Fibroblast of villous mesenchyme (primary cell): ENCODE data around the gene COL4A6. TPM values are rescaled to one million over a fixed set of nuclear protein-coding genes. Genes with fewer than 3 reads are reported as not detected.
A peak's percentile ranks its signal among the peaks of the same experiment; 100 is the strongest.

ENCODE experiments used
- DNase-seq: peaks from one replicate; pipeline ENCODE4 v3.0.0-alpha.2; 2010; ENCODE audit warnings: low read depth
- H3K4me3 ChIP-seq: 2 replicates; pipeline ENCODE4 v1.5.1; 2011; ENCODE audit warnings: low read depth, mild to moderate bottlenecking, low read length
- CTCF ChIP-seq: IDR thresholded peaks from 2 replicates; pipeline ENCODE4 v1.5.1; 2012; ENCODE audit warnings: low read depth, mild to moderate bottlenecking, low read length; ENCODE audit not compliant: insufficient read depth
- total RNA-seq: library from RNA; depleted of rRNA; stranded (reverse); fragments of >200 nt; gene quantifications from 2 replicates; pipeline ENCODE4 v1.2.3, GENCODE V29; 2012

The COL4A6 gene
- total RNA-seq, 1 donor = 1.7 TPM

- no peak for DNase-seq
- no peak overlapping the region for H3K4me3 ChIP-seq
- TF ChIP-seq CTCF = no peak
Observed at GRCh38 chrX:108304757-108305156, 133.5 kb downstream of the COL4A6 start.

GRCh38 chrX:108304210-108304609 is 134.0 kb downstream of the COL4A6 start:
- DNase-seq = peak; percentile 63
- H3K4me3 ChIP-seq = no peak overlapping the region
- peak; percentile 60 for TF ChIP-seq CTCF

GRCh38 chrX:108303682-108304081 is 134.5 kb downstream of the COL4A6 start:
- no peak for DNase-seq
- no peak for TF ChIP-seq CTCF

GRCh38 chrX:108299704-108300103 is 138.5 kb downstream of the COL4A6 start:
- H3K4me3 ChIP-seq = no peak overlapping the region
- TF ChIP-seq CTCF = no peak
- no peak for DNase-seq

More at GRCh38 chrX:108303682-108304081, 134.5 kb downstream of the COL4A6 start:
- H3K4me3 ChIP-seq = no peak overlapping the region

- TF ChIP-seq CTCF = no peak
- H3K4me3 ChIP-seq = no peak overlapping the region
- no peak for DNase-seq
Observed at GRCh38 chrX:108299101-108299591, 139.1 kb downstream of the COL4A6 start.

- no peak for TF ChIP-seq CTCF
- DNase-seq = no peak
- H3K4me3 ChIP-seq = no peak overlapping the region
Observed at GRCh38 chrX:108298165-108298602, 140.0 kb downstream of the COL4A6 start.

GRCh38 chrX:108297290-108297689 is 140.9 kb downstream of the COL4A6 start:
- no peak overlapping the region for H3K4me3 ChIP-seq
- TF ChIP-seq CTCF = no peak
- DNase-seq = no peak
